Endothelial cell of umbilical vein (primary cell): ENCODE measurements around the gene MYOZ3. TPM values are rescaled to one million over a fixed set of nuclear protein-coding genes. Genes with fewer than 3 reads are reported as not detected.
A peak's percentile ranks its signal among the peaks of the same experiment; 100 is the strongest.

Experiments used
- BruUV-seq: library from RNA; stranded (reverse); fragments of 400-500 nt; replicated peaks from 2 replicates; lab custom pipeline; 2021; lab: Mats Ljungman, UMichigan
- CTCF ChIA-PET: fragments of 300-600, 350-600 bp; sonication (Branson Sonifier 250); formaldehyde crosslinking; loops from one replicate; lab custom pipeline; 2021; ENCODE audit warnings: antibody characterized with exemption, inconsistent platforms; lab: Charles Lee
- POLR2A ChIA-PET: fragments of 300-600, 350-600 bp; sonication (Branson Sonifier 250); formaldehyde crosslinking; loops from one replicate; lab custom pipeline; 2021; ENCODE audit warnings: antibody characterized with exemption, inconsistent platforms; lab: Charles Lee
- DNase-seq: peaks from one replicate; pipeline ENCODE4 v3.0.0-alpha.2; 2011; ENCODE audit warnings: low read depth, low spot score
- FAIRE-seq: peaks from 2 replicates; lab custom pipeline; 2011; peaks lifted over from hg19 to GRCh38; lab: Jason Lieb, UNC
- H2AFZ ChIP-seq: 2 replicates; pipeline ENCODE4 v1.6.0; 2012; ENCODE audit warnings: low read depth, low read length, control low read depth, inconsistent platforms
- H3K27ac ChIP-seq: 2 replicates; pipeline ENCODE4 v1.5.1; 2011; ENCODE audit warnings: low read depth, mild to moderate bottlenecking, control low read depth, low read length, moderate library complexity; ENCODE audit not compliant: insufficient read depth
- H3K27me3 ChIP-seq, 2 experiments: 2 replicates each; pipeline versions ENCODE4 v1.6.0 to v1.6.1; 2011; ENCODE audit warnings: low read length in 2 of 2, mixed read lengths in 1 of 2; ENCODE audit not compliant: control insufficient read depth in 2 of 2, insufficient read depth in 2 of 2
- H3K36me3 ChIP-seq, 2 experiments: 2 replicates in 1 of 2; 3 replicates in 1 of 2; pipeline ENCODE4 v1.5.1; 2011; ENCODE audit warnings: low read length in 2 of 2, mild to moderate bottlenecking in 1 of 2, moderate library complexity in 1 of 2; ENCODE audit not compliant: control insufficient read depth in 2 of 2, insufficient read depth in 2 of 2; ENCODE audit errors: extremely low read depth in 1 of 2
- H3K4me1 ChIP-seq: 3 replicates; pipeline ENCODE4 v1.5.1; 2011; ENCODE audit warnings: mild to moderate bottlenecking, low read length; ENCODE audit not compliant: control insufficient read depth, insufficient read depth; ENCODE audit errors: extremely low read depth
- H3K4me2 ChIP-seq: 2 replicates; pipeline ENCODE4 v1.6.1; 2011; ENCODE audit warnings: low read length, control low read depth, mixed read lengths; ENCODE audit not compliant: insufficient read depth
- H3K4me3 ChIP-seq, 3 experiments: fragments of 200-600 bp in 1 of 3; sonication (generic), shearing (Covaris generic) in 1 of 3; replicated peaks in 1 of 3; 2 replicates each; pipeline ENCODE4 v1.5.1; 2011 to 2016; ENCODE audit warnings: control low read depth in 3 of 3, low read length in 3 of 3, mild to moderate bottlenecking in 2 of 3, inconsistent platforms in 1 of 3, low read depth in 1 of 3, moderate library complexity in 1 of 3; ENCODE audit not compliant: insufficient read depth in 1 of 3
- H3K79me2 ChIP-seq: 2 replicates; pipeline ENCODE4 v1.6.0; 2012; ENCODE audit warnings: low read length, inconsistent platforms; ENCODE audit not compliant: control insufficient read depth, insufficient read depth
- H3K9ac ChIP-seq: replicated peaks from 2 replicates; pipeline ENCODE3; 2011; ENCODE audit warnings: low read length, control low read depth; ENCODE audit not compliant: insufficient read depth; ENCODE audit errors: extremely low read depth
- H3K9me1 ChIP-seq: replicated peaks from 3 replicates; pipeline ENCODE4 v1.6.0; 2011; ENCODE audit warnings: mild to moderate bottlenecking, low read length; ENCODE audit not compliant: control insufficient read depth, insufficient read depth; ENCODE audit errors: extremely low read depth
- H3K9me3 ChIP-seq: replicated peaks from 2 replicates; pipeline ENCODE4 v1.5.1; 2012; ENCODE audit warnings: low read length, inconsistent platforms; ENCODE audit not compliant: control insufficient read depth, insufficient read depth
- H4K20me1 ChIP-seq: replicated peaks from 2 replicates; pipeline ENCODE3; 2011; ENCODE audit warnings: mild to moderate bottlenecking, low read length; ENCODE audit not compliant: control insufficient read depth, insufficient read depth; ENCODE audit errors: extremely low read depth
- EZH2 ChIP-seq: IDR thresholded peaks from 2 replicates; pipeline ENCODE4 v1.6.1; 2012; ENCODE audit warnings: borderline replicate concordance, low read depth, mild to moderate bottlenecking, moderate library complexity, low read length, inconsistent platforms; ENCODE audit not compliant: severe bottlenecking
- FOS ChIP-seq: IDR thresholded peaks from 2 replicates; pipeline ENCODE4 v1.6.1; 2011; ENCODE audit warnings: mild to moderate bottlenecking, low read length, moderate library complexity, borderline replicate concordance; ENCODE audit not compliant: insufficient read depth
- GATA2 ChIP-seq: IDR thresholded peaks from 2 replicates; pipeline ENCODE4 v1.7.0; 2011; ENCODE audit warnings: low read depth, mild to moderate bottlenecking, moderate library complexity, mixed read lengths, low read length; ENCODE audit not compliant: insufficient read length, insufficient read depth
- JUN ChIP-seq: IDR thresholded peaks from 2 replicates; pipeline ENCODE4 v1.6.1; 2011; ENCODE audit warnings: borderline replicate concordance, low read depth; ENCODE audit not compliant: insufficient read length, insufficient read depth
- MAX ChIP-seq: IDR thresholded peaks from 2 replicates; pipeline ENCODE4 v1.6.1; 2011; ENCODE audit not compliant: insufficient read depth, insufficient read length
- POLR2A ChIP-seq: IDR thresholded peaks from 2 replicates; pipeline ENCODE4 v1.6.1; 2012; ENCODE audit warnings: low read depth, mild to moderate bottlenecking, control low read depth, low read length
- POLR2AphosphoS5 ChIP-seq: IDR thresholded peaks from 2 replicates; pipeline ENCODE4 v1.6.1; 2012; ENCODE audit warnings: low read depth, mild to moderate bottlenecking, control low read depth, low read length, moderate library complexity; ENCODE audit not compliant: insufficient read depth
- dilution Hi-C: fragments of 300-500 bp; cut with MboI; formaldehyde crosslinking; loops from one replicate; pipeline ENCODE4 v1.15.0; 2019; ENCODE audit warnings: low sequenced_read_pairs; ENCODE audit not compliant: extremely low pct_ligation_motif_present
- intact Hi-C: fragments of 100-400 bp; cut with micrococcal nuclease; formaldehyde crosslinking; loops from one replicate; pipeline ENCODE4 v1.10.0; 2022
- polyA plus RNA-seq, 4 experiments: library from polyadenylated mRNA; depleted of rRNA in 3 of 4; stranded (reverse) in 3 of 4; unstranded in 1 of 4; fragments of >200 nt; gene quantifications; 2 replicates each; pipeline versions ENCODE4 v1.2.1 to v1.2.3, GENCODE V29; 2011 to 2012; ENCODE audit warnings: missing spikeins in 1 of 4
- total RNA-seq: library from RNA; stranded (reverse); gene quantifications from 2 replicates; pipeline ENCODE4 v1.2.3, GENCODE V29; 2021

Gene MYOZ3
- total and polyA plus RNA-seq, 2 donors (not counting 3 experiments of a cell fraction or from before 2014, with no cell fraction given) = 0.43 to 1.1 TPM

DNA sequence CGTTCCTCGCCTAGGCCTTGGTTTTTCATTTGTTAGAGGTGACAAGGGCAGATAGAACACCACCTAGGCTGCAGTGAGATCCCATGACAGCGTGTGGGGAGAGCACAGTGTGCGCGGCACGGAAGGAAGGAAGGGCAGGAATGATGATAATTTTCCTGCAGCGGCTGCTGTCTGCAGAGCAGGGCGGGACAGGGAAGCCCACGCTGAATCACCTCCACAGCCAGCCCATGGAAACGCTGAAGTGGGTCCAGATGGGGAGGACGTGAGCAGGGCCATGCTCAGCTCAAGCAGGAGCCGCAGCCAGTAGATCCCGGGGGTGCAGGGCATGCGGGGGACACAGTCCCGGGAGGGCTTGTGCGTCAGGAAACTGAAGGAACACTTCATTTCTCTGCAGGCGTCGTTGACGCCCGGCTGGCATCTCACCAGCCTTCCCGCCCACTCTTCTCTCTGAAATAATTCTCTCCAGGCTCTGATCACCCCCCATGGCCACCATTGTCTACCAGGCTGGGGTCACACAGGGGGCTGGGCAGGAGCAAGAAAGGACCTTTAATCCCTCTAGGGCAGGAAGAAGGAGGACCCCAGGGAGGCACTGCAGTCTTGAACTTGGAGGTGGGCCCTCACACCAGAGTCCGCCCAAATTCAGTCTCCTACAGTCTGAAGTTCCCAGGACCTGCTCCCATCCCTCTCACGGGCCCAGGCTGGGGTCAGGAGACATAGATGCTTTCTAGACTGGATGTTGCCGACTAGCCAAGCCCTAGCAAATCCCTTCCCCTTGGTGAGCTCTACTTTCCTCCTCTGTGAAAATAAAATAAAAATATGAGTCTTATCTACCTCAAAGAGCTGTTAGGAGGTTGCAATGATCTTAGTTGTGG lies 41.5 kb upstream of the MYOZ3 start:
- H4K20me1 ChIP-seq = no peaks in the 10 kb centered on the region
- no peaks in the 10 kb centered on the region for H3K79me2 ChIP-seq
- no peaks in the 10 kb centered on the region for H3K9me3 ChIP-seq
- no TSS peak for BruUV-seq
- FAIRE-seq (peak; percentile 93), DNase-seq (peak; percentile 71)
- H3K9me1 ChIP-seq = no peaks in the 10 kb centered on the region
- H3K4me1 ChIP-seq = peaks cover 28% of the 10 kb centered on the region
- POLR2A ChIA-PET = interaction anchor here (1.9 kb wide), 1 partner anchor 21 kb away, joined by 11 read pairs; the partner anchor contains the start of gene SYNPO
- dilution Hi-C loops (no loop called here), intact Hi-C loops (loop anchor here (1.0 to 2.0 kb wide), 3 partner anchors 19 to 24 kb away; no protein-coding TSS in a partner anchor)
- TF ChIP-seq EZH2 (no peak), FOS (peak; percentile 88), POLR2AphosphoS5 (peak; percentile 43), JUN (peak; percentile 2), MAX (no peak), POLR2A (peak; percentile 56), GATA2 (peak; percentile 59)
- no peaks in the 10 kb centered on the region for H3K36me3 ChIP-seq
- peak overlapping the region; percentile 17 for H3K4me2 ChIP-seq
- H2AFZ ChIP-seq = peak overlapping the region; percentile 51
- no peaks in the 10 kb centered on the region for H3K27me3 ChIP-seq
- no peak overlapping the region for H3K4me3 ChIP-seq
- H3K27ac ChIP-seq = peak overlapping the region; percentile 6
- no peak overlapping the region for H3K9ac ChIP-seq
- CTCF ChIA-PET = interaction anchor here (1.0 to 2.6 kb wide), 9 partner anchors 9 to 75 kb away, joined by 3 to 9 read pairs (median 6); partner anchors contain the start of gene SYNPO
